Measurements from ENCODE around the gene SHANK1.

SHANK1 gene

DNA sequence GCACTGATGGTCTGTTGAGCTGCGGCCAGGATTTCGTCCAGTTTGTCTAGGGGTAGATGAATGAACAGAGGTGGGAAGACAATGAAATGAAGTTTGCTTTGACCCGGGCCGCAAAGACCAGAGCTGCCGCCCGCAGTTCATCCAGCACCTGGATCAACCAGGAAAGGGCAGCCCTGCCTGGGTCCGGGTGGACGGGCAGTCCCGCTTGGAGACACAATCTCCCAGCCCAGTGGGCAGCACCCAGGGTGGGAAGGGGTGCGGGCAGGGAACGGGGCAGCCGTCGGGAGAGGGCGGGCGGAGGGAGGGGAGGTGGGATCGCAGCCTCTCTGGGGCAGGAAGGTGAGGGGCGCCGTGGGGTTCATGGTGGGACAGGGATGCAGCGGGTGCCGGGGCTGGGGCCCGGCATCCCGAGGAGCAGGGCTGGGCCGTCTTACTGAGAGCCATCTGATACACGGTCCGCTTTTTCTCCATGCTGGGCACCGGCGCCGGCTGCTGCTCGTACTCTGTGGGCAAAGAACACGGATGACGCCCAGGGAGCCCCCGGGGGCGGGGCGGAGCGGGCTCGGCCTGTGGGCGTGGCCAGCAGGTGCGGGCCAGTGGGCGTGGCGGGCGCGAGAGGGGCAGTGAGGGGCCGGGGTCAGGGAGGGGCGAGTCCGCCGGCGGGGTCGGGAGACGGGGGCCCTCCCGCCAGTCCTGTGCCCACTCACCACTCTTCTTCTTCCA is 33.1 kb downstream of the SHANK1 start:
- DNase-seq (ENCODE audit: low spot score) = no peak

DNA sequence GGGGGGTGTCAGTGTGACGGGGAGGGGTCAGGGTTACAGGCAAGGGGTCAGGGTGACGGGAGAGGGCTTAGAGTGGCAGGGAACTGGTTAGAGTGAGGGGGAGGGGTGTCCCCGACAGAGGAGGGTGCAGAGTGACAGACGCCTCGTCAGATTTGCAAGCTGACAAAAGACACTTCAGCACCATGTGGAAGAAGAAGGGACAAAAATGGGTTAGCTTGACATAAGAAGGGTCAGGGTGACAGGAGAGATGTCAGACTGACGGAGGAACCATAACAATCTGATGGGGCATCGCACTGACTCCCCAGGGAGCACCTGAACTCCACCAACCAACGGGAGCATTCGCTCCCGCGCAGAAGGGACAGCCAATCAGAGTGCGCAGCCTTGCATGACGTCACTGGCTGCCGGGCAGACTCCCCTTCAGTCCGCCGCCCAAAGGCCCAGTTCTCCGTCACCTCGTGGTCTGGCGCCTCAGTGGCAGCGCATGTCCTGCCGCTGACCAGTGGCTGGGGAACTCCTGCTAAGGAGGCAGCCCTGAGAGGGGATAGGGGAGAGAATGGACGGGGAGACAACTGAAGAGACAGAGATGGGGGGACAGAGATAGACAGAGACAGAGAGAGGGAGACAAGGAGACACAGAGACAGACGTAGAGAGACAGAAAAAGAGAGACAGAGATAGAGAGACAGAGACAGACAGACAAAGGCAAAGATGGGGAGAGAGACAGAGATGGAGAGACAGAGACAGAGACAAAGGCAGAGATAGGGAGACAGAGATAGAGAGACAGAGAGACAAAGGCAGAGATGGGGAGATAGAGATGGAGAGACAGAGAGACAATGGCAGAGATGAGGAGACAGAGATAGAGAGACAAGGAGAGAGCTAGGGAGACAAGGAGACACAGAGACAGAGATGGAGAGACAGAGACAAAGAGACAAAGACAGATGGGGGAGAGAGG is 40.2 kb downstream of the SHANK1 start:
- peak; percentile 98 for DNase-seq (ENCODE audit: low spot score)

DNA sequence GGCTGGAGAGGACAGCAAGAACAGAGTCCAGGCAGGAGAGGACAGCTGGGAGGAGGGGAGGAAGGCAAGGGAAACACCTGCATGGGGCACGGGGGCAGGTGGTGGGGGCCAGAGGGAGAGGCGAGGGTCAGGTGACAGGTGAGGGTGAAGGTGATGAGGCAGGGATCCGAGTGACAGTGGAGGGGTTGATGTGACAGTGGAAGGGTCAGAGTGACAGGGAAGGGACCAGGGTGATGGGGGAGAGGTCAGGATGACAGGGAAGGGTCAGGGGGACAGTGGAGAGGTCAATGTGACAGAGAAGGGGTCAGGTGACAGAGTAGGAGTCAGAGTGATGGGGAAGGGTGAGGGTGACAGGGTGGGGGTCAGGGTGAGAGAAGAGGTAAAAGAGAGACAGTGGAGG is 41.3 kb downstream of the SHANK1 start:
- no peak for DNase-seq (ENCODE audit: low spot score)

- no peak for DNase-seq (ENCODE audit: low spot score)
Measured at GRCh38 chr19:50677636-50678035, 42.0 kb downstream of the SHANK1 start.

GRCh38 chr19:50676625-50677197 is 42.9 kb downstream of the SHANK1 start:
- DNase-seq (ENCODE audit: low spot score) = no peak

GRCh38 chr19:50673118-50673517 is 46.5 kb downstream of the SHANK1 start:
- DNase-seq (ENCODE audit: low spot score) = no peak

GRCh38 chr19:50670102-50670380 is 49.6 kb downstream of the SHANK1 start:
- no peak for DNase-seq (ENCODE audit: low spot score)

DNA sequence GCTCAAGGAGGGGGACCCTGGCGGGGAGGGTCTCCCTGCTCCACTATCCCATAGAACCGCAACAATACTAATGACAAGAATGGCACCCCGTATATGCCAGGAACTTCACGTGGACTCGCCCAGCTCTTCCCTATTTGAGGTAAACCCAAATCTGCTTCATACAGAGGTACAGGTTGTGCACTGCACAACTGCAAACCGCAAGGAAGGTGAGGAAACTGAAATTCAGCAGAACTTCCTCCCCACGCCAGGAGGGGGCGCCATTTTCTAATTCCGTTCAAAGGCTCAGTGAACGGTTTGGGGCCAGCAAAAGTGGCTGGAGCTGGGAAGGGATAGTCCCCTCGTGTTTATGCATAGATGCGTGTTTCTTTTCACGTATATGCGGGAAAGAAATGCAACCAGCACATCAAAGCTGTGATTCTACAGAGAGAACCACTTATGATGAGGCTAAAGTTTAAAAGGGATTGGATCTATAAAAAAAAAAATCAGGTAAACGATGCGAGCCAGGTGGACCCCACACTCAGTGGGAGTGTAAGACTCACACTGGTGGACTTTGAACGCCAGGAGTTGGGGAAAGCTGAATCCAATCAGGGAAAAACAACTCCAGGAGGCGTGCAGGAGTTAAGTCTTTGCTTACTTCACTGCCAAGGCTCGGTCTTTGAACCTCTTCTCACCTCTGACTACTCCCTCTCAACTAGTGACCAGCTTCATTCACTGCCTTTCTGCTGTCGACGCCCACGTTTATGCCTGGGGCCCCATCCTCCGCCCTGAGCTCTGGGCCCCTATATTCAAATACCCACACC is 50.1 kb downstream of the SHANK1 start:
- DNase-seq (ENCODE audit: low spot score) = peak; percentile 77

DNA sequence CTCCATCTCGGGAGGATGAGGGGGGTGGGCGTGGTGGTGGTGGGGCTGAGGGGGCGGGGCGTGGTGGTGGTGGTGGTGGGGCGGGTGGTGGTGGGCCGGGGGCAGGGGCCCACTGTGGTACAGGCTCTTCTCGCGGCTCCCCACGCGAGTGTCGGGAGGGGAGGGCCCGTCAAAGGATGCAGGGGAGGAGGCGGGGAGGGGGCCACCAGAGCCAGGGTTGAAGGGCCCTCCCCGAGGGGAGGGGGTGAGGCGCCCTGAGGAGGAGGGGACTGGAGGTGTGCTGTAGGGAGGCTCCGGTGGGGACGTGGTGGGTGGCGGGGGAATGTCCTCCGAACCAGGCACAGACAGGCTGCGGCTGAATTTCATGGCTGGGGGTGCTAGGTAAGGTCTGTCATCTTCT is 50.7 kb downstream of the SHANK1 start:
- DNase-seq (ENCODE audit: low spot score) = no peak

DNA sequence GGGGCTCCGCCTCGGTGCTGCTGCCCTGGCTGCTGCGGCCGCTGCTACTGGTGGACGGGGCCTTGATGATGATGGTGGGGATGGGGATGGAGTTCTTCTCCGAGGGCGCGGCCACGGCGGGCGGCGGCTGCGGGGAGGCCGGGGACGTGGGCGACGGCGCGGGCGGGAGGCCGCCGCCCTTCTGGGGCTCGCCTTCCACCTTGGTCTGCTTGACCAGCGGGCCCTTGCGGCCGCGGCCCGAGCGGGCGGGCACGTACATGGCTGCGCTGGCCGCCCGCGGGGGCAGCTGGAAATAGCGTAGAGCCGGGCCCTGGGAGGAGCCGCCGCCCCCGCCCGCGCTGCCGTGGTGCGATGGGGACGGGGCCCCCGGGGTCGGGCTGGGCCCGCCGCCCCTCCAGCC is 51.2 kb downstream of the SHANK1 start:
- no peak for DNase-seq (ENCODE audit: low spot score)

- DNase-seq (ENCODE audit: low spot score) = no peak
Measured at GRCh38 chr19:50667759-50668231, 51.8 kb downstream of the SHANK1 start.

DNA sequence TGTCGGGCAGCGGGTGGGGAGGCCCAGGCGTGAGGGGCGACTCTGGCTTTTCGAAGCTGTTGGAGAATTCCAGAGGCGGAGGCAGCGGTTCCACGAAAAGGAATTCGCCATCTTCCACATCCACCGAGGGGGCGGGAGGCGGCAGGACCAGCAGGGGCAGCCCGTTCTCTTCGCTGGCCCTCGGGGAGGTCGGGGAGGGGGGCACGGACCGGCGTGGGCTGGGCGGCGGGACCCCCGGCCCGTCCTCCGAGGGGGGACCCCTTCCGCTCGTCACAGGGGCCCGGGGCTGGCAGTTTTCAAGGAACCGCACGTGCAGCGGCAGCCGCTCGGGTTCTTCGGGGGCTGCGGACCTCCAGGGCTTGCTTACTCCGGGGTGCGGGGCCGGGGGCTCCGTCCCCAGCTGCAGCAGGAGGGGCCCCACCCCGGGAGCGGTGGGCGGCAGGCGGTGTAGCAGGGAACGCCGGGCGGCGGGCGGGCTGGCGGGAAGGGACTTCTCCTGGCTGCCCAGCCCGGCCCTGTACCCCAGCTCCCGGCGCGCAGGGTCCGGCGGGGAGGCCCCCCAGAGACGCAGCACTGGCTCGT is 52.3 kb downstream of the SHANK1 start:
- DNase-seq (ENCODE audit: low spot score) = no peak

DNA sequence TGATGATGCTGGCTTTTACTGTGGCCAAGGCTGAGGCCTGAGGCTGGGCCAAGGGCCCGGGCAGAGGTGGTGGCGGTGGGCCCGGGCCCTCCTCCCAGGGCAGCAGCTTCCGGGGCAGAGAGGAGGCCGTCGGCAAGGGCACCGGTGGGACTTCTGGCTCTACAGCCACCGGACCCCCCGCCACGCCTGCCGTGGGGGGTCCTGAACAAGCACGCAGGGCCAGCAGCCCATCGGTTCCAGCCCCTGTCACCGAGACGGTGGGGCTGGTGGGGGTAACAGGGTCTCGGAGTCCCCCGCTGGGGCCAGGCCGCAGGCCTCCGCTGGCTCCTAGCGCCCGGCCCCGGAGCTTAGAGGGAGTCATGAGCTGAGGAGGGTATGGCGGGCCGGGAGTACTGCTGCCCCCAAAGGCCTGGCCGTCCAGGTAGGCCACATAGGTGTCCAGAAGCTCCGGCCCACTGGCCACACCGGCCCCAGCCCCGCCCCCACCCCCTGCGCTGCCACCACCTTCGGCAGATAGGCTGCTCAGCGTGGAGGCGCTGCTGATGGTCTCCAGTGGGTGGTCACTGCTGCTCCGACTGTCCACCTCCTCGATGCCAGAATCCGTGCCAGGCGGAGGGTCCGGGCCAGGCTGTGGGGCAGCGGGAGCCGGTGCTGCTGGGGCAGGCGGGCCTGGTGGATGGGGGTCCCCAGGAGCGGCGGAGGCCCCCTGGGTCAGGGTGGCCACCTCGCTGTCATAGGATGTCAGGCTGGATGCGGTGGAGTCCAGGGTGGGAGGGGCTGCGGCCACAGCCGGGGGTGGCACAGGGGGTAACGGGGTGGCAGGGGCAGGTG is 53.0 kb downstream of the SHANK1 start:
- DNase-seq (ENCODE audit: low spot score) = no peak

DNA sequence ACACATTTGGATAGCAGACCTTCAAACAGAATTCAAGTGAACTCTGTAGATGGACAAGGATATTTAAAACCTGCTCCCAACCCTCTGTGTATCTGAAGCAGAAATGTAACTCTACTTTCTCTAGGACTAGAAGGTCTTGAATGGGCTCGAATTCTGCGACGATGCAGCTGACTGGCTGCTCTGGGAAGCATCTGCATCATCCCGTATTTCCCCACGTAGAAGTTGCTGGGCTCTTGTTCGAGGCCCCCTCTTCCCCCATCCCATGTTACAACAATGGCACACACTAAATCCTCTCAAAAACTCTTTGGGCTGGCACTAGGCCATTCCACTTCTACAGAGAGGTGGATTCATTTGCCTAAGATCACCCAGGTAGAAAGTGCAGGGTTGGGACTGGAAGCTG is 55.4 kb downstream of the SHANK1 start:
- no peak for DNase-seq (ENCODE audit: low spot score)

- DNase-seq (ENCODE audit: low spot score) = no peak
Measured at GRCh38 chr19:50663482-50663790, 56.2 kb downstream of the SHANK1 start.

DNA sequence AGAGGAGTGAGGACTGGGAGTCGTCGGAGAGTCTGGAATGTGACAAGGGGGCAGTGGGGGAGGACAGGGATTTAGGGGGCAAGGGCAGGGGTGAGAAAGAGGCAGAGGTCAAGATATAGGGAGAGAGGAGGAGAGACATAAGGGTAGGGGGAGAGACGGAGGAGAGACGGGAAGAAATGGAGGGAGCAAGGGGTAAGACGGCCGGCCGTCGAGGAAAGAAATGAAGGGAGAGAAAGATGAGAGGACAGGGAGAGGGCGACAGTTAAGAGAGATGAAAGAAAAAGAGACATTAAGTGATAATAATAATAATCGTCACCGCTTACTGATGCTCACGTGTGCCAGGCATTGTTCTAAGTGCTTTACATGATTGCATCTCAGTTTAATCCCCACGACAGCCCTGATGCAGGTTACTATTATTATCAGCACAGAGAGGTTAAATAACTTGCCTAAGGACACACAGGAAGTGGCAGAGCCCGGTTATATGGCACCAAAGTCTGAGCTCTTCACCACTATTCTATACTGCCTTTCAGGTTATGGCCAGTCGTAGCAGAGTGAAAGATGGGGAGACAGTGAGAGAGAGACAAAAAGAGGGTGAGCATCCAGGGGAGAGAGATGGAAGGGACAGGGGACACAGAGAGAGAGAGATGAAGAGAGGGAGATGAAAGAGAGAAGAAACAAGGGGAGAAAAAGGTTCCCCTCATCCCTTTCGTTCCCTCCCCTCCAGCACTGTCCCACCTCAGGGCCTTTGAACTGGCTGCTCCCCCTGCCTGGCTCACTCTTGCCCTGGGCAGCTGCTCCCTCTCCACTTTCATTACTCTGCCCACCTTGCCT is 56.7 kb downstream of the SHANK1 start:
- DNase-seq (ENCODE audit: low spot score) = no peak

GRCh38 chr19:50661766-50662650 is 57.6 kb downstream of the SHANK1 start:
- no peak for DNase-seq (ENCODE audit: low spot score)

DNA sequence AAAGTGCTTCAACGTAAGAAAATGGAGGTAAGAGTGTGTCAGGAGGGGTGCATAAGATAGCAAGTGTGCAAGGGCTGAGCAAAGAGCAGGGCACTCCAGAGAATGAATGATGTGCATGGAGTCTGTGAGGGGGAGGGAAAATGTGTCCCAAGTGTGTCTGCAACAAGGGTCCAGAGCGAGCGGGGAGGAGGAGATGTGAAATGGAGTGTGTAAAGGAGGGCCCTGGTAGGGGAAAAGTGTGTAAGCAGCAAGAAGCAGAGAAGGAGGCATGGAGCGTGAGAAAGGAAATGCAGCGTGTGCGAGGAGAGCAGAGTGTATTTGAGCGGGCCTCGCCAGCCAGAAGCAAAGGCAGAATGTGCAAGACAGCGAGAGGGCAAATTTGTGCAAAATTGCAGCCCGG is 58.6 kb downstream of the SHANK1 start:
- DNase-seq (ENCODE audit: low spot score) = no peak

- no peak for DNase-seq (ENCODE audit: low spot score)
Measured at GRCh38 chr19:50660088-50660366, 59.6 kb downstream of the SHANK1 start.
